Left hindlimb (tissue), 1 donor: ENCODE results near the gene TCF7L2.

ENCODE experiments used
- DNase-seq: peaks from one replicate; pipeline ENCODE4 v3.0.0-alpha.2; 2018

TCF7L2 gene

GRCh38 chr10:113000876-113001598, 51.0 kb downstream of the TCF7L2 start:
- no peak for DNase-seq

GRCh38 chr10:113001599-113002448, 51.8 kb downstream of the TCF7L2 start:
- DNase-seq: no peak

- DNase-seq: no peak
These were observed 52.4 kb downstream of the TCF7L2 start for GRCh38 chr10:113002449-113002777.

DNA sequence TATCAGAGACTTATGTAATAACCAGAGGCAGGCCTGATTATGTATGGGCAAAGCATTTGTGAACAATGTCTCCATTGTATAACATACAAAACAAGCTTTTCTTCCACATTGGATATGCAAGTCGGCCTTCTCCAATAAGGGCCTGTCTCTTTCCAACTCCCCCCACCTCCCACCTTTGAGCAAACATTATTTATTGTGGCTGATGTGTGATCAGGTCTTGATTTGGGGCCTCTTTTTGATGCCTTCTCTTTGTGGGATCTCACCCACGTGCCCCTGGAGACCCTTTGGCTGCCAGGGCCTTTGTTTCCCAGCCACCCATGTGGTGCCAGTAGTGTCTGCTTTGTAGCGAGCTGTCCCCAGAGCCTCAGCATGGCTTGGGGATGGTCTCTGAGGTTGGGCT, 53.0 kb downstream of the TCF7L2 start:
- DNase-seq: no peak

GRCh38 chr10:113004069-113004618, 54.1 kb downstream of the TCF7L2 start:
- DNase-seq: no peak

DNA sequence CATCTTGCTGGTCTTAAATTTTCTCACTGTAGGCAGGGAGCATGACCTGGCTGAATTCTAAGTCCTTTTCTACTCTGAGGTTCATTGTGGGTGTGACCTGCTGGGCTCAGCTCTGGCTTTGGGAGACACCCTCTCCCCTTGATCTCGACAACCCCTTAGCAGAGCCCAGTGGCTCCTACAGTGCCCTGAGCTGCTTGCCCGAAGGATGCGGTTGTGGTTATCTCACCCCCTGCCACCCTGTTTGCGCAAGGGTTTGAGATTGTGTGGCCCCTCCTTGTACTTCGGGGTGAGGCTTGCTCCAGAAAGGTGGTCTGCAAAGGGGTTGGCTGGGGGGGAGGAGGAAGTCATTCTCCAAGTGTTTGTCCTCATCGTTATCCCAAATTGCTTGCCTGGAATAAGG, 55.3 kb downstream of the TCF7L2 start:
- DNase-seq: no peak

- no peak for DNase-seq
These were observed 56.8 kb downstream of the TCF7L2 start for GRCh38 chr10:113006656-113007342.

DNA sequence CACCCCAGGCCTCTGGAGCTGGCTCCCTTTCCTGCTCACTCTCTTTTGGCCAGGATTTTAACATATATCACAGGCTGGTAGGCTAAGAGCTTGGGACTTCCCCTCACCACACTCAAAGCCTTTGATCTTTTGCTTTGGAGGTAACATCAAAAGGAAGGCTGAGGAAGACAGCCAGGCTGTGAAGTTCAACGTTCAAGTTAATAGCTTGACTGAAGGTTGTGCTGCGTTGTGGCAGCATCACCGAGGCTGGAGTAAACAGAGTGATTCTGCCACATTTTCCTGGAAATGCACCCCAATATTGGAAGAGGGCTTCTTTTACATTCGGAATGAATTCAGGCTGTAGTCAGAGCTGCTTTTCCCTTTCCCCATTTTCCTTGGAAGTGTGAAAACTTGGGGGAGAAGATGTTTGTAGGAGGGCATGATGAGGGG, 57.3 kb downstream of the TCF7L2 start:
- no peak for DNase-seq

- DNase-seq: no peak
These were observed 57.8 kb downstream of the TCF7L2 start for GRCh38 chr10:113007821-113008220.

GRCh38 chr10:113011592-113012374, 61.7 kb downstream of the TCF7L2 start:
- no peak for DNase-seq

GRCh38 chr10:113015201-113015600, 65.2 kb downstream of the TCF7L2 start:
- no peak for DNase-seq

DNA sequence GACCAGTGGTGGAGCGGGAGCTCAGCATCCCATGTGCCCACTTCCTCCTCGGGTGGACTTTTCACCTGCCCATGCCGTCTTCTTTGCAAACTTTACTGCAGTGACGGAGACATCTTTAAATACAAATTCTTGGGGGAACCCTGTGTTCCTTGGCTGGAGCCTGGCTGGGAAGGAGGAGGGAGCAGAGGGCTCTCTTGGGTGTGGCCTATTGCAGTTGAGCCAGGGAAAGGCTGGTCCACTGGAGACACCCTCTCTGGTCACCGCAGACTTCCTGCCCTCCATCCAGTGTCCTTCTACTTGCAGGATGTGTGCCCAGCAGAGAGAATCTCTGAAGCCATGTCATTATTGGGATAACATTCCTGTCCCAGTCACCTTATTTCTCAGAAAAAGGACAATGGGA, 67.3 kb downstream of the TCF7L2 start:
- DNase-seq: no peak

DNA sequence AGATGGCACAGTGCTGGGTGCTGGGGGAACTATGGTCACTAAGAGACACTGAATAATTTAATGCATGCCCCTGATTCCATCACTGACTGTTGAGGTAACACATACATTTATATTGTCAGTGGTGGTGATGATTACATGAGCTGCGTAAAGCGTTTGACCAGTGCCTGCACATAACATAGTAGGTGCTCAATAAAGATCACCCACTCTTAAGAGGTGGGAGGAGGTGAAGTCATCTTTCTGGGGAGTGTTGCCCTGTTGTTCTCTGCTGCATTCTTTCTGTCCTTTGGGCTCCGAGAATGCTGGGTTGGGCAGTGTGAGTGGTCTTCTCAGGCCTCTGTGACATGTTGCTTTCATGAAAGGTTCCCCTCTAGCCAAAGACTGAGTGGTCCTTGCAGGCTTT, 68.0 kb downstream of the TCF7L2 start:
- DNase-seq: no peak

GRCh38 chr10:113019096-113019495, 69.0 kb downstream of the TCF7L2 start:
- DNase-seq: no peak

DNA sequence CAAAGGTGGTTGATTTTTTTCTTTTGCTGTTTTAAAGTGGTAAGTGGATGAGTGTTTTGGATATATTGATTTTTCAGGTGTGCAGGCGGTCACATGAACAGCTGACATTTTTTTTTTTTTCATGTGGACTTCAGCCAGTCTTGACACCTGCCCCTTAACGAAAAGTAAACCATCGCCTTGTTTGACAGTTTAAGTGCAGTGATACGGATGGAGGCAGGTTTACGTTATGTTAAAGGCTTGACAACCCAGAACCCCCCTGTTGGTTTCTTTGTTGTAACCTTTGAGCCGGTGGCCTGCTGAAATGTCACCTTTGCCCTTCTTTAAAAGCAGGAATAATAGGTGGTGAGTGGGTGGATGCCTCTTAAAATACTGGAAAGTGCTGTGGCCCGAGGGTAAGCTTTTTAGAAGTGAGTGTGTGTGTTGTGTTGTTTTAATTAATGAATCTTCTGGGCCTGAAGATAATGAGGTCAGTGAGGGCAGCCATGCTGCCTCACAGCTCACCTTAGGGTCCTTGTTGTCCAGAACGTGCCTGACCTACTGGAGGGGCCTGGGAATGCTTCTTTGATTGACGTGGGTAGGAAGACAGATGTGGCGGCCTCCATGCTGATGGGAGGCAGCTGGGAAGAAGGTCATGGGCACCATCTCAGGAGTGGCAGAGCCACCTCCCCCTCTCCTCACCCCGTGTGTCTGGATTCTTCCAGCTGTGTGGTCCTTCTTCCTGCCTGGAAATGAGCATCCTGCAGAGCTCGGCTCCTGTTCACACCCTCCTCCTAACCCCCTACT, 69.8 kb downstream of the TCF7L2 start:
- DNase-seq: no peak

DNA sequence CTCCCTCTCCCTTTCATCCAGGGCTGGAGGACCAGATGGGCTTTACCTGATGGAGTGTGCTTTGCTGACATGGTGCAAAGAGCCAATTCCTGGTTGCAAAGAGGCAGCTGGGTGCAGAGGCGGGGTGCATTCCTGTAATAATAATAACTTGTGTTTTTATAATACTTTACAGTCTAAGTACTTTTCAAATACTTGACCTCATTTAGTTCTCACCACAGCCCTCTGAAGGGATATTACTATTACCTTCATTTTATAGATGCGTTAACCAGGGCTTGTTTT, 70.4 kb downstream of the TCF7L2 start:
- DNase-seq: no peak

DNA sequence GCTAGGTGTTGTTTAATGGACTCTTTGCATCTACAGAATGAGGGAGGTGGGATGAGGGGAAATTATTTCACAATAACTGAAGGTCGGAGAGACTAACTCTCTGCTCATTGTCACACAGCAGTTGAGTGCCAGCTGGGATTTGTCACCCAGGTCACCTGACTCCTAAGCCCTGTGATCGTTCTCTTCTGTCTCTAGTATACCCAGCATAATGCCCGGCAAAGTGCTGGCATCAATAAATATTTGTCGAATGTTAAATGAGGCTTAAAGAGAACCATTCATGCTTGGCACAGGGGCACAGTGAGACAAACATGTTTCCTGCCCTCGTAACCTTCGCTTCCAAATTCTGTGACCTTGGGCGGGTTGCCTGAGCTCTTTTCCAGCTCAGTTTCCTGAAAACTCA, 70.8 kb downstream of the TCF7L2 start:
- no peak for DNase-seq

GRCh38 chr10:113021268-113022040, 71.4 kb downstream of the TCF7L2 start:
- DNase-seq: no peak

DNA sequence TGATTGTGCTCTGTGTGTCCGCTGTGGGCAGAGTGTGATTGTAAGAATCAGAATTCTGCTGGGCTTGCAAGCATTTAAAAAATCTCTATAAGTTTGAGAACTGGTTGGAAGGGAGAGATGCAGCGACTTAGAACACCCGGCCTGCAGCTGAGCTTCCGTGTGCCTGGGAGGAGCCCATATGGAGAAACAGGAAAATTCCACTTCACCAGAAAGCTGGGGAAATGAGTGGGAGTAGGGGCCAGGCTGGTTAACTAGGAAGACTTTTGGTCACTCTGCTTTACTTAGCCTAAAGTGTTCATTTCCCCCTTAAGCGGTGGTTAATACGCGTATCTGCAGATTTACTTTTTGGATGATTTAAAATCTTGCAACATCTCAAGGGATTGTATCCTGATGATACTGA, 72.2 kb downstream of the TCF7L2 start:
- DNase-seq: no peak

DNA sequence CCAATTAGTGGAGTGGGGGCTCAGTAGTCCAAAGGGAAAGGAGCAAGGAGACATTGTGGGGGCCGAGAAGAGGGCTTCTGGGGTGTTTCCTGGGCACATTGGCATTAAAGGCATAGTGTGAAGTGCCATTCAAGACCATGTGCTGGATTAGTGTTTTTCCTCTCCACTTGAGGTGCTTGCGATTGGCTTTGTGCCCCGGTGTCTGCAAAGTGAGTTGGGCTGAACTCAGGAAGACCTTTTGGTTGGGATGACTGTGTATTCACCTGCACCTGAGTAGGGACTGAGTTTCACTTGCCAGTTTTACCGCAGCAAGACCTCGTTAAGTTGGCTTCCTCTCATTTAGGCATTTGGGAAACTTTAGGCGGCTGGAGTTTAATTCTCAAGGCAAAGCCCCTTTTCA, 73.0 kb downstream of the TCF7L2 start:
- no peak for DNase-seq

DNA sequence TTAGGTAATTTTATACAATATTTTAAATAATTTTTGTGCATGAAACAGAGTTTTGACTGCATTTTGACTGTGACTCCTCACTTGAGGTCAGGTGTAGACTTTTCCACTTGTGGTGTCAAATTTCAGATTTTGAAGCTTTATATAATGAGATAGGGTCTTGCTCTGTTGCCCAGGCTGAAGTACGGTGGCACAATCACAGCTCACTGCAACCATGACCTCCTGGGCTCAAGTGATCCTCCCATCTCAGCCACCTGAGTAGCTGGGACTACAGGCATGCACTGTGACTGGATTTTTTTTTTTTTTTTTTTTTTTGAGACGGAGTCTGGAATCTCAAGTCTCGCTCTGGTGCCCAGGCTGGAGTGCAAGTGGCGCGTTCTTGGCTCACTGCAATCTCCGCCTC, 74.9 kb downstream of the TCF7L2 start:
- DNase-seq: peak; percentile 13
